Activated T-cell treated with anti-CD3 and anti-CD28 coated beads, Interleukin-2, amount 50 U/mL, for 4 hours (primary cell): ENCODE results near the gene GALNT7. TPM values are rescaled to one million over a fixed set of nuclear protein-coding genes. Genes with fewer than 3 reads are reported as not detected.
"Not testable (repeated sequence)": the region's sequence is repeated elsewhere in the genome, so short reads cannot be mapped to it uniquely, and the experiment has no call there.

ENCODE experiments used
- ATAC-seq, 2 donors: fragments of 200-7000 bp; cut with Tn5 transposase; one replicate each; pipeline ENCODE4 v1.10.0; 2021
- DNase-seq: peaks from one replicate; pipeline ENCODE4 v3.0.0-alpha.2; 2020
- H3K27me3 Mint-ChIP-seq: one replicate; pipeline ENCODE4 v1.8.0; 2021; ENCODE audit warnings: low read depth, mixed read lengths
- H3K36me3 Mint-ChIP-seq: one replicate; pipeline ENCODE4 v1.8.0; 2022; ENCODE audit warnings: mixed read lengths; ENCODE audit not compliant: insufficient read depth
- H3K4me1 Mint-ChIP-seq: one replicate; pipeline ENCODE4 v1.8.0; 2021; ENCODE audit warnings: low read depth, mixed read lengths
- H3K4me3 Mint-ChIP-seq: one replicate; pipeline ENCODE4 v1.8.0; 2021; ENCODE audit warnings: mild to moderate bottlenecking, moderate library complexity, mixed read lengths
- H3K9me3 Mint-ChIP-seq: one replicate; pipeline ENCODE4 v1.8.0; 2021; ENCODE audit warnings: mixed read lengths
- total RNA-seq, 3 donors: library from RNA; stranded (reverse); gene quantifications; one replicate each; pipeline ENCODE4 v1.2.1, GENCODE V29; 2021

Gene GALNT7
- total RNA-seq, 3 donors from 2014 or later, result 10.0 to 10.3 (median 10.2) TPM

GRCh38 chr4:173219126-173219437, 50.5 kb downstream of the GALNT7 start:
- not testable (repeated sequence) for H3K36me3 Mint-ChIP-seq, DNase-seq, ATAC-seq, H3K4me3 Mint-ChIP-seq, H3K27me3 Mint-ChIP-seq, H3K9me3 Mint-ChIP-seq
- H3K4me1 Mint-ChIP-seq, result peaks cover 27% of the 10 kb centered on the region

GRCh38 chr4:173223743-173224142, 55.1 kb downstream of the GALNT7 start:
- peaks cover 15% of the 10 kb centered on the region for H3K4me1 Mint-ChIP-seq

GRCh38 chr4:173226401-173226888, 57.8 kb downstream of the GALNT7 start:
- Mint-ChIP-seq H3K4me3 (no peak overlapping the region), H3K9me3 (no peaks in the 10 kb centered on the region), H3K36me3 (peaks cover 9% of the 10 kb centered on the region), H3K27me3 (no peaks in the 10 kb centered on the region), H3K4me1 (peaks cover 7% of the 10 kb centered on the region)
- ATAC-seq (no peak), DNase-seq (no peak)

More at GRCh38 chr4:173223743-173224142, 55.1 kb downstream of the GALNT7 start:
- no peak for DNase-seq
- Mint-ChIP-seq H3K27me3 (no peaks in the 10 kb centered on the region), H3K36me3 (peaks cover 9% of the 10 kb centered on the region), H3K9me3 (no peaks in the 10 kb centered on the region), H3K4me3 (no peak overlapping the region)
- no peak for ATAC-seq

- ATAC-seq (no peak), DNase-seq (no peak)
- Mint-ChIP-seq H3K27me3 (no peaks in the 10 kb centered on the region), H3K36me3 (peaks cover 9% of the 10 kb centered on the region), H3K4me3 (no peak overlapping the region), H3K4me1 (peaks cover 7% of the 10 kb centered on the region), H3K9me3 (no peaks in the 10 kb centered on the region)
Observed at GRCh38 chr4:173227756-173228155, 59.1 kb downstream of the GALNT7 start.

GRCh38 chr4:173230062-173230461, 61.5 kb downstream of the GALNT7 start:
- Mint-ChIP-seq H3K4me3 (no peak overlapping the region), H3K9me3 (no peaks in the 10 kb centered on the region), H3K4me1 (peaks cover 5% of the 10 kb centered on the region), H3K36me3 (peaks cover 2% of the 10 kb centered on the region), H3K27me3 (no peaks in the 10 kb centered on the region)
- DNase-seq, result no peak
- ATAC-seq, result no peak

GRCh38 chr4:173231916-173232315, 63.3 kb downstream of the GALNT7 start:
- no peak for DNase-seq
- no peaks in the 10 kb centered on the region for H3K27me3 Mint-ChIP-seq
- H3K4me1 Mint-ChIP-seq, result peaks cover 8% of the 10 kb centered on the region
- no peak overlapping the region for H3K4me3 Mint-ChIP-seq
- H3K36me3 Mint-ChIP-seq, result no peaks in the 10 kb centered on the region
- no peak for ATAC-seq
- no peaks in the 10 kb centered on the region for H3K9me3 Mint-ChIP-seq

- DNase-seq (no peak), ATAC-seq (no peak)
- Mint-ChIP-seq H3K9me3 (no peaks in the 10 kb centered on the region), H3K36me3 (no peaks in the 10 kb centered on the region), H3K27me3 (no peaks in the 10 kb centered on the region), H3K4me3 (no peak overlapping the region), H3K4me1 (peaks cover 13% of the 10 kb centered on the region)
Observed at GRCh38 chr4:173233857-173234256, 65.2 kb downstream of the GALNT7 start.

GRCh38 chr4:173235050-173235449, 66.4 kb downstream of the GALNT7 start:
- Mint-ChIP-seq H3K9me3 (no peaks in the 10 kb centered on the region), H3K36me3 (no peaks in the 10 kb centered on the region), H3K4me3 (no peak overlapping the region), H3K27me3 (no peaks in the 10 kb centered on the region), H3K4me1 (peaks cover 8% of the 10 kb centered on the region)
- ATAC-seq (no peak), DNase-seq (no peak)

GRCh38 chr4:173236301-173236700, 67.7 kb downstream of the GALNT7 start:
- no peak for ATAC-seq
- no peaks in the 10 kb centered on the region for H3K27me3 Mint-ChIP-seq
- DNase-seq, result no peak
- peaks cover 11% of the 10 kb centered on the region for H3K4me1 Mint-ChIP-seq
- H3K9me3 Mint-ChIP-seq, result no peaks in the 10 kb centered on the region
- no peak overlapping the region for H3K4me3 Mint-ChIP-seq
- no peaks in the 10 kb centered on the region for H3K36me3 Mint-ChIP-seq

GRCh38 chr4:173237152-173237551, 68.5 kb downstream of the GALNT7 start:
- no peaks in the 10 kb centered on the region for H3K36me3 Mint-ChIP-seq
- peaks cover 12% of the 10 kb centered on the region for H3K4me1 Mint-ChIP-seq
- H3K27me3 Mint-ChIP-seq, result no peaks in the 10 kb centered on the region
- no peaks in the 10 kb centered on the region for H3K9me3 Mint-ChIP-seq
- no peak overlapping the region for H3K4me3 Mint-ChIP-seq
- DNase-seq (no peak), ATAC-seq (no peak)

- Mint-ChIP-seq H3K4me3 (no peak overlapping the region), H3K4me1 (peaks cover 18% of the 10 kb centered on the region), H3K9me3 (no peaks in the 10 kb centered on the region), H3K36me3 (no peaks in the 10 kb centered on the region), H3K27me3 (no peaks in the 10 kb centered on the region)
- ATAC-seq, result no peak
- DNase-seq, result no peak
Observed at GRCh38 chr4:173237762-173238161, 69.2 kb downstream of the GALNT7 start.

- no peaks in the 10 kb centered on the region for H3K36me3 Mint-ChIP-seq
- no peaks in the 10 kb centered on the region for H3K27me3 Mint-ChIP-seq
- H3K9me3 Mint-ChIP-seq, result no peaks in the 10 kb centered on the region
- no peak for DNase-seq
- H3K4me3 Mint-ChIP-seq, result no peak overlapping the region
- H3K4me1 Mint-ChIP-seq, result peaks cover 33% of the 10 kb centered on the region
- no peak for ATAC-seq
Observed at GRCh38 chr4:173240696-173241095, 72.1 kb downstream of the GALNT7 start.

- Mint-ChIP-seq H3K36me3 (peaks cover 3% of the 10 kb centered on the region), H3K27me3 (no peaks in the 10 kb centered on the region), H3K4me1 (peaks cover 27% of the 10 kb centered on the region), H3K9me3 (no peaks in the 10 kb centered on the region), H3K4me3 (no peak overlapping the region)
- ATAC-seq (no peak), DNase-seq (no peak)
Observed at GRCh38 chr4:173242466-173243250, 74.0 kb downstream of the GALNT7 start.

GRCh38 chr4:173243321-173243720, 74.7 kb downstream of the GALNT7 start:
- H3K36me3 Mint-ChIP-seq, result peaks cover 7% of the 10 kb centered on the region
- no peaks in the 10 kb centered on the region for H3K27me3 Mint-ChIP-seq
- no peaks in the 10 kb centered on the region for H3K9me3 Mint-ChIP-seq
- H3K4me3 Mint-ChIP-seq, result no peak overlapping the region
- DNase-seq (no peak), ATAC-seq (no peak)
- peaks cover 27% of the 10 kb centered on the region for H3K4me1 Mint-ChIP-seq

- DNase-seq, result no peak
- peaks cover 27% of the 10 kb centered on the region for H3K4me1 Mint-ChIP-seq
- H3K4me3 Mint-ChIP-seq, result no peak overlapping the region
Observed at GRCh38 chr4:173243917-173244658, 75.5 kb downstream of the GALNT7 start.

More at GRCh38 chr4:173243917-173244658, 75.5 kb downstream of the GALNT7 start:
- H3K36me3 Mint-ChIP-seq, result peaks cover 7% of the 10 kb centered on the region
- ATAC-seq, result no peak
- no peaks in the 10 kb centered on the region for H3K27me3 Mint-ChIP-seq
- H3K9me3 Mint-ChIP-seq, result no peaks in the 10 kb centered on the region
